Mesendoderm (in vitro differentiated cells): ENCODE results near the gene OR2B6.
"Not testable (repeated sequence)": the region's sequence is repeated elsewhere in the genome, so short reads cannot be mapped to it uniquely, and the experiment has no call there.

Source experiments
- DNase-seq: peaks from one replicate; pipeline ENCODE4 v3.0.0; 2013
- H2AK5ac ChIP-seq: 2 replicates; pipeline ENCODE4 v1.6.1; 2013; ENCODE audit warnings: low read length, inconsistent platforms
- H2BK120ac ChIP-seq: 2 replicates; pipeline ENCODE4 v1.6.1; 2013; ENCODE audit warnings: low read depth, mild to moderate bottlenecking, low read length, moderate library complexity, mixed read lengths
- H2BK15ac ChIP-seq: replicated peaks from 2 replicates; pipeline ENCODE4 v1.6.1; 2013; ENCODE audit warnings: low read depth, mild to moderate bottlenecking, moderate library complexity
- H2BK5ac ChIP-seq: 2 replicates; pipeline ENCODE4 v1.6.1; 2013; ENCODE audit warnings: low read length, inconsistent platforms
- H3K18ac ChIP-seq: 2 replicates; pipeline ENCODE4 v1.6.1; 2013; ENCODE audit warnings: mild to moderate bottlenecking, low read length, mixed read lengths
- H3K23ac ChIP-seq: one replicate; pipeline ENCODE4 v1.6.1; 2013; ENCODE audit warnings: low read length
- H3K27ac ChIP-seq: 2 replicates; pipeline ENCODE4 v1.5.1; 2013; ENCODE audit warnings: low read depth, mild to moderate bottlenecking, inconsistent platforms, low read length, moderate library complexity
- H3K27me3 ChIP-seq: 2 replicates; pipeline ENCODE4 v1.6.1; 2013; ENCODE audit warnings: low read length, control low read depth, mild to moderate bottlenecking, inconsistent platforms; ENCODE audit not compliant: insufficient read depth, poor library complexity
- H3K36me3 ChIP-seq: 2 replicates; pipeline ENCODE4 v1.6.1; 2013; ENCODE audit warnings: low read length, inconsistent platforms; ENCODE audit not compliant: control insufficient read depth, insufficient read depth
- H3K4ac ChIP-seq: one replicate; pipeline ENCODE4 v1.6.1; 2013; ENCODE audit warnings: low read depth, mild to moderate bottlenecking, low read length, moderate library complexity
- H3K4me1 ChIP-seq: 2 replicates; pipeline ENCODE4 v1.6.1; 2013; ENCODE audit warnings: low read depth, low read length, inconsistent platforms; ENCODE audit not compliant: control insufficient read depth
- H3K4me2 ChIP-seq: 2 replicates; pipeline ENCODE4 v1.6.1; 2013; ENCODE audit warnings: low read length
- H3K4me3 ChIP-seq: 2 replicates; pipeline ENCODE4 v1.5.1; 2013; ENCODE audit warnings: mild to moderate bottlenecking, low read length
- H3K56ac ChIP-seq: one replicate; pipeline ENCODE4 v1.6.1; 2013; ENCODE audit warnings: low read length
- H3K79me1 ChIP-seq: 2 replicates; pipeline ENCODE4 v1.6.1; 2013; ENCODE audit warnings: low read length, inconsistent platforms
- H3K79me2 ChIP-seq: 2 replicates; pipeline ENCODE4 v1.6.1; 2013; ENCODE audit warnings: mild to moderate bottlenecking, low read length; ENCODE audit not compliant: control insufficient read depth, insufficient read depth
- H3K9ac ChIP-seq: 2 replicates; pipeline ENCODE4 v1.6.1; 2013; ENCODE audit warnings: low read length, inconsistent platforms
- H4K5ac ChIP-seq: one replicate; pipeline ENCODE4 v1.6.1; 2013; ENCODE audit warnings: low read length
- H4K8ac ChIP-seq: one replicate; pipeline ENCODE4 v1.6.1; 2013; ENCODE audit warnings: low read depth, mild to moderate bottlenecking, control low read depth, low read length, moderate library complexity
- WGBS: extraction: QIAGEN DNeasy Blood & Tissue Kit; methylation state at CpG from one replicate; pipeline ENCODE4 v1.1.7; 2013; ENCODE audit warnings: low lambda C conversion rate, missing lambda C conversion rate; ENCODE audit not compliant: insufficient coverage; ENCODE audit errors: extremely low coverage; 5-methylcytosine and 5-hydroxymethylcytosine counted together

OR2B6 gene

GRCh38 chr6:27929930-27930329, 27.1 kb upstream of the OR2B6 start:
- not testable (repeated sequence) for H3K18ac ChIP-seq
- no CpG with 5 or more reads among the region's 5 CpGs for WGBS

GRCh38 chr6:27931209-27931608, 25.8 kb upstream of the OR2B6 start:
- no peaks in the 10 kb centered on the region for H3K36me3 ChIP-seq
- no peak overlapping the region for H3K4ac ChIP-seq
- no peak overlapping the region for H3K56ac ChIP-seq
- no peak overlapping the region for H3K4me3 ChIP-seq
- no peak overlapping the region for H3K18ac ChIP-seq
- no peak overlapping the region for H4K8ac ChIP-seq
- H2BK5ac ChIP-seq = no peak overlapping the region
- H2BK120ac ChIP-seq = no peak overlapping the region
- H4K5ac ChIP-seq = no peak overlapping the region
- H2BK15ac ChIP-seq = no peak overlapping the region
- no peak for DNase-seq
- no peak overlapping the region for H2AK5ac ChIP-seq
- H3K9ac ChIP-seq = no peak overlapping the region
- H3K23ac ChIP-seq = no peak overlapping the region
- H3K79me1 ChIP-seq = no peaks in the 10 kb centered on the region
- no peak overlapping the region for H3K4me2 ChIP-seq
- no peaks in the 10 kb centered on the region for H3K4me1 ChIP-seq
- no peaks in the 10 kb centered on the region for H3K79me2 ChIP-seq
- WGBS = no CpG with 5 or more reads among the region's 2 CpGs
- no peaks in the 10 kb centered on the region for H3K27me3 ChIP-seq
- no peak overlapping the region for H3K27ac ChIP-seq

More at GRCh38 chr6:27929930-27930329, 27.1 kb upstream of the OR2B6 start:
- H2BK120ac ChIP-seq, DNase-seq, H3K4me1 ChIP-seq, H3K56ac ChIP-seq, H3K23ac ChIP-seq, H2AK5ac ChIP-seq, H3K36me3 ChIP-seq, H3K27me3 ChIP-seq, H2BK15ac ChIP-seq, H3K4me3 ChIP-seq, H4K5ac ChIP-seq, H3K9ac ChIP-seq, H3K79me2 ChIP-seq, H3K4ac ChIP-seq, H4K8ac ChIP-seq, H2BK5ac ChIP-seq, H3K79me1 ChIP-seq, H3K4me2 ChIP-seq, H3K27ac ChIP-seq: not testable (repeated sequence)

DNA sequence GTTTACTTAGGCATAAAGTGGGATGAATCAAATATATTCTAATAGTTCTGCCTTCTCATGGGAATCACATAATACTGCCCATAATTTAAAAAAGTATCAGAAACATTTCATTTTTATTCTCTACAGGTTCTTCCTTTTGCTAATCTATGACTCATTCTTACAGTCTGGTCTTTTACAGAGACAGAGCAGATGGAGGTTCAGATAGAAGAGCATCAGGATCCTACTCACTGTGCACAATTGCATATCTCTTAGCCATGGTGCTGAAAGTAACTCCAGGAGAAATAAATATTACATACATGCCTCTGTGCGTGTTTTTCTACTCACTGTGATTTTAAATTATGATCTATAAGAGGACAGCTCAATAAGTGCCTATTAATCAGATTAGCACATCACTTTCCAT, 16.3 kb upstream of the OR2B6 start:
- Histone ChIP-seq H4K8ac (no peak overlapping the region), H3K36me3 (no peaks in the 10 kb centered on the region), H2BK15ac (no peak overlapping the region), H3K4me3 (no peak overlapping the region), H2BK5ac (no peak overlapping the region), H3K4ac (no peak overlapping the region), H3K4me1 (no peaks in the 10 kb centered on the region), H3K23ac (no peak overlapping the region), H3K27ac (no peak overlapping the region), H3K27me3 (no peaks in the 10 kb centered on the region), H4K5ac (no peak overlapping the region), H3K56ac (no peak overlapping the region), H3K18ac (no peak overlapping the region), H3K79me2 (no peaks in the 10 kb centered on the region), H3K4me2 (no peak overlapping the region), H2BK120ac (no peak overlapping the region), H3K79me1 (no peaks in the 10 kb centered on the region), H2AK5ac (no peak overlapping the region), H3K9ac (no peak overlapping the region)
- DNase-seq = no peak
- no CpG with 5 or more reads among the region's 1 CpG for WGBS

DNA sequence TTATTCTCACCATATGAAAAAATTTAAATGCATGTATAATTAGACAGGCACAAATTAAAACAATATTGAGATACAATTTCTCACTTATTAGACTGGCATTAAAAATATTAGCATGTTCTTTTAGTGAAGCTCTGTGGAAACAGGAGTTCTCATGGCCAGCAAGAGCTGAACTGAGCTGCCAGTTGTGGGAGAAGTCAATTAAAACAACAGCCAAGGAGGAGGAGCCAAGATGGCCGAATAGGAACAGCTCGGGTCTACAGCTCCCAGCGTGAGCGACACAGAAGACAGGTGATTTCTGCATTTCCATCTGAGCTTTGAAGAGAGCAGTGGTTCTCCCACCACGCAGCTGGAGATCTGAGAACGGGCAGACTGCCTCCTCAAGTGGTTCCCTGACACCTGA, 14.0 kb upstream of the OR2B6 start:
- not testable (repeated sequence) for H3K27me3 ChIP-seq, DNase-seq, H3K23ac ChIP-seq, H3K18ac ChIP-seq, H2BK5ac ChIP-seq, H3K9ac ChIP-seq, H3K4ac ChIP-seq, H4K8ac ChIP-seq, H3K79me2 ChIP-seq, H3K4me1 ChIP-seq, H4K5ac ChIP-seq, H2BK120ac ChIP-seq, H3K36me3 ChIP-seq, H2BK15ac ChIP-seq, H2AK5ac ChIP-seq, H3K56ac ChIP-seq, H3K27ac ChIP-seq, H3K4me3 ChIP-seq, H3K79me1 ChIP-seq, H3K4me2 ChIP-seq
- WGBS = no CpG with 5 or more reads among the region's 6 CpGs

DNA sequence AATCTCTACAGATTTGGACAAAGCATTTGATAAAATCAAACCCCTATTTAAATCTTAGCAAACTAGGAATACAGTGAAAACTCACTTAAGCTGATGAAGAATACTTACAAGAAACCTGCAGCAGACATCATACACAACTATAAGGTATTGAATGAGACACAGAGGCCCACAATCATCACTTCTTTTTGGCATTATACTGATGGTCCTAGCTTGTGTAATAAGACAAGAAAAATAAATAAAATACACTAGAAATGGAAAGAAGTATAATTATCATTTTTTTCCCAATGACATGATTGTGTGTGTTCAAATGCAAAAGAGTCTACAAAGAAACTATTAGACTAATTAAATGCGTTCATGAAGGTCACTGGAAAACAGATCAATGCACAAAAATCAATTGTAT, 8.8 kb upstream of the OR2B6 start:
- Histone ChIP-seq H3K4me1 (no peaks in the 10 kb centered on the region), H2BK5ac (no peak overlapping the region), H4K8ac (no peak overlapping the region), H3K18ac (no peak overlapping the region), H3K4me2 (no peak overlapping the region), H4K5ac (no peak overlapping the region), H2BK15ac (no peak overlapping the region), H3K79me1 (no peaks in the 10 kb centered on the region), H3K79me2 (no peaks in the 10 kb centered on the region), H3K23ac (no peak overlapping the region), H3K4me3 (no peak overlapping the region), H2BK120ac (no peak overlapping the region), H2AK5ac (no peak overlapping the region), H3K56ac (no peak overlapping the region), H3K27me3 (no peaks in the 10 kb centered on the region), H3K9ac (no peak overlapping the region), H3K36me3 (no peaks in the 10 kb centered on the region), H3K4ac (no peak overlapping the region), H3K27ac (no peak overlapping the region)
- no CpG with 5 or more reads among the region's 1 CpG for WGBS
- DNase-seq = no peak

GRCh38 chr6:27951040-27951439, 6.0 kb upstream of the OR2B6 start:
- H3K18ac ChIP-seq = no peak overlapping the region
- no peak overlapping the region for H3K56ac ChIP-seq
- no peak overlapping the region for H3K4me2 ChIP-seq
- H2BK15ac ChIP-seq = no peak overlapping the region
- H3K79me2 ChIP-seq = no peaks in the 10 kb centered on the region
- H2BK120ac ChIP-seq = no peak overlapping the region
- H3K27ac ChIP-seq = no peak overlapping the region
- no peak overlapping the region for H3K23ac ChIP-seq
- H3K4ac ChIP-seq = no peak overlapping the region
- H3K27me3 ChIP-seq = no peaks in the 10 kb centered on the region
- WGBS = no CpG with 5 or more reads among the region's 1 CpG
- no peaks in the 10 kb centered on the region for H3K36me3 ChIP-seq
- no peak overlapping the region for H2AK5ac ChIP-seq
- H2BK5ac ChIP-seq = no peak overlapping the region
- H4K5ac ChIP-seq = no peak overlapping the region
- no peak overlapping the region for H3K9ac ChIP-seq
- no peak overlapping the region for H4K8ac ChIP-seq
- no peaks in the 10 kb centered on the region for H3K4me1 ChIP-seq
- no peak for DNase-seq
- no peaks in the 10 kb centered on the region for H3K79me1 ChIP-seq
- no peak overlapping the region for H3K4me3 ChIP-seq
